ENCODE data around the gene TMEM269. TPM values are rescaled to one million over a fixed set of nuclear protein-coding genes. Genes with fewer than 3 reads are reported as not detected.
A peak's percentile ranks its signal among the peaks of the same experiment; 100 is the strongest.

The TMEM269 gene
- total RNA-seq, 2 experiments from 2014 or later: 0.15 to 0.33 TPM

DNA sequence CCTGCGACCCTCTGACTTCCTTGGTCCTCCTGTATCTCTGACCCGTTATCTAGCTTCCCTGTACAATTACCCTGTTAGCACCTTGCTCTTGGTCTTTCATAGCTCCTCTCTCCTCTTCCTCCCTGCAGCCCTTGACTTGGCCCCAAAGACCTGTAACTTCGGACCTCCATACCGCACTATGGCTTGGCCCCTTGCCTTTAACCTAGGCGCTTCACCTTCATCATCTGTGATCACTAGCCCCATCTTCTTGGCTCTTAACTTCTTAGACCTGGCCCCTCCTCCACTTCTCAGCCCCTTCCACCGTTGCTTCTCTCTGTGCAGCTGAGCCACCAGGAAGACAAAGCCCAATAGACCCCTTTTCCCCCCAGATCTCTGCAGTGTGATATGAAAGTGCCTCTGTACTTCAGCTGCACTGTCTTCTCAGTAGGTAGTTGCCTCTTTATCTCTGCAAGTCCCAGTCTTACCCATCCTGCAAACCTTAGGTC, 62.4 kb downstream of the TMEM269 start:
- Mint-ChIP-seq H3K27ac (peak overlapping the region; percentile 72), H3K9me3 (peaks cover 8% of the 10 kb centered on the region), H3K27me3 (no peaks in the 10 kb centered on the region), H3K36me3 (peaks cover 25% of the 10 kb centered on the region), H3K4me3 (peak overlapping the region; percentile 89), H3K4me1 (ENCODE audit: low read depth) (peaks cover 44% of the 10 kb centered on the region)
- POLR2A ChIA-PET: interaction anchor here (0.6 to 2.8 kb wide), 3 partner anchors 29 to 283 kb away, joined by 3 to 29 read pairs (median 3); partner anchors contain the start of genes C1orf50 and P3H1
- CTCF ChIA-PET: interaction anchor here (1.2 to 3.9 kb wide), 9 partner anchors 30 to 227 kb away, joined by 3 to 26 read pairs (median 7); partner anchors contain the start of genes C1orf50, ERMAP, P3H1 and PPIH
- intact Hi-C loops (cut with micrococcal nuclease): loop anchor here (1.0 to 5.0 kb wide), 3 partner anchors 30 to 190 kb away; partner anchors contain the start of genes ERMAP, PPIH and SVBP
- peak; percentile 16 for DNase-seq

DNA sequence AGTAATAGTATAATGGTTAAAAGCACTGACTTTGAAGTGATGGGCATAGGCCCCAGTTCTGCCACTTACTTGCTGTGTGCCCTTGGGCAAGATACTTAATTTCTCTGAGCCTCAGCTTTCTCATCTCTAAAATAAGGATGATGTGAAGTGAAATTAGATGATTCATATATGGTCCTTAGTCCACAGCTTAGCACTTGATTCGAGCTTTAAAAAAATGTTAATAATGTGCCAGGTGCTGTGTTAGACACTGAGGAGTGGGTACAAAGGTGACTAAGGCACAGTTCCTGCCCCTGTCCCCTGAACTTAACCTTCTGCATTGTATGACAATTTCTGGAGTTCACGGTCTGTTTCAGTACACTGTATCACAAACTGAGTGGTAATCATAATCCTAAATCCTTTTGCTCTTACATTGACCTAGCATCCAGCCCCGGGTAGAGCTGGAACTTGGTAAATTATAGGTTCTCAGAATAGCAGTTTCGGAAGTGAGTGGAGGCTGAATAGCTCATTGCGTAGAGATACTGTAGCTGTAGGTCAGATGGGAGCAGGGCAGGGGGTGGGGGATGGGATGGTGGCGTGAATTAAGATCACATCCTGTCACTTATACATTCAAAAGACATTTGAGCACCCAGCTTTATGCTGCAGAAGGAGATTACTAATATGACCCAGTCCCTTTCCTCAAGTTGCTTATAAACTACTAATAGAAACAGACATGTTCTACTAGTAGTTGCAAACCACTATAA, 63.1 kb downstream of the TMEM269 start:
- Mint-ChIP-seq H3K4me3 (peak overlapping the region; percentile 89), H3K27me3 (no peaks in the 10 kb centered on the region), H3K27ac (peak overlapping the region; percentile 72), H3K9me3 (peaks cover 8% of the 10 kb centered on the region), H3K36me3 (peaks cover 25% of the 10 kb centered on the region), H3K4me1 (ENCODE audit: low read depth) (peaks cover 44% of the 10 kb centered on the region)
- intact Hi-C loops (cut with micrococcal nuclease): loop anchor here (1.0 to 5.0 kb wide), 4 partner anchors 31 to 191 kb away; partner anchors contain the start of genes ERMAP, PPIH and SVBP
- peak; percentile 60 for DNase-seq
- ChIA-PET POLR2A (interaction anchor here (0.6 to 2.8 kb wide), 3 partner anchors 32 to 92 kb away, joined by 3 to 29 read pairs (median 4); partner anchors contain the start of genes C1orf50 and P3H1), CTCF (interaction anchor here (1.3 to 3.9 kb wide), 8 partner anchors 31 to 226 kb away, joined by 3 to 26 read pairs (median 14); partner anchors contain the start of genes C1orf50, ERMAP, P3H1 and SVBP)

DNA sequence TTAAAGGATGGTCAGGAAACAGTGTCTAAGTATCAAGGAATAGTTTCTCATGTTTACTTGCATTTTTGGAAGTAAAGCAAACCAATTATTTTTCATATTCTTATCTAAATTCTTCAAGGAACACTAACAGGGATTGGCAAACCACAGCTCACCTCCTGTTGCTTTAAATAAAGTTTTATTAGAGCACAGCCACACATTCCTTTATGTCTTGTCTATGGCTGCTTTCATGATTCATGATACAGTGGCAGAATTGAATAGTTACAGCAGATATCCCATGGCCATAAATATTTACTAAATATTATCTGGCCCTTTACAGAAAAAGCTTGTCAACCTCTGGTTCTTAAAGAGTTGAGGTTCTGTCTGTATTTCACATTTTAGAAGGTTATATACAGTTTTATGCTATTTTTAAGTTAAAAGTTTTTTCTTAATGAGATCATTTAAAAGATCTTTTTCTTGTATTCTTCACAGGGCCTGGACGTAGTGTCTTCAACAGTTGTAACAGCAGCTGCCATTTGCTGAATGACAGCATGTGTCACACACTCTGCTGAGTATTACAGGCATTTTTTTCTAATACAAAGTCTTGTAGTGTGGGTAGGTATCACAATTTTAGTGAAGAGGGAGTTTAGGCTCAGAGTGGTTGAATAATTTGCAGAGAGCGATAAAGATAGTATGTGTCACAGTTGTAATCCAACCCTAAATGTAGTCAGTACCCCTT, 64.2 kb downstream of the TMEM269 start:
- intact Hi-C loops (cut with micrococcal nuclease): loop anchor here (1.0 to 5.0 kb wide), 3 partner anchors 73 to 192 kb away; partner anchors contain the start of gene PPIH
- ChIA-PET CTCF (interaction anchor here (1.3 to 3.9 kb wide), 5 partner anchors 64 to 85 kb away, joined by 3 to 26 read pairs (median 7); partner anchors contain the start of genes C1orf50 and P3H1), POLR2A (no interaction called here)
- Mint-ChIP-seq H3K9me3 (peaks cover 8% of the 10 kb centered on the region), H3K27me3 (no peaks in the 10 kb centered on the region), H3K27ac (peak overlapping the region; percentile 1), H3K36me3 (peaks cover 25% of the 10 kb centered on the region), H3K4me3 (no peak overlapping the region), H3K4me1 (ENCODE audit: low read depth) (peaks cover 44% of the 10 kb centered on the region)
- DNase-seq: no peak

DNA sequence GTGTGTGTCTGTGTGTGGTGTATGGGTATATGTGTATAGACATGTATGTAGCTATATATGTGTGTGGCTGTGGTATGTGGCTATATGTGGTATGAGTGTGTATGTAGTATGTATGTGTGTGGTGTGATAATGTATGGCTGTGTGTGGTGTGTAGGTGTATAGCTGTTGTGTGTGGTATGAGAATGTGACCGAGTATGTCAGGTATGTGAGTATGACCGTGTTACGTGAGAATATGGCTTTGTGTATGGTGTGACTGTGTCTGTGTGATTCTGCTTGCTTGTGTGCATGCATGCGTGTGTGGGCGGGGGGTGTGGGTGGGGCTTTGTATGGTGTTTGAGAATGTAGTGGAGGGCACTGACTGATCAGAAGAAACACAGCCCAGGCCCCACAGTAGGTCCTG, 65.2 kb downstream of the TMEM269 start:
- no peak overlapping the region for H3K4me3 Mint-ChIP-seq
- no peaks in the 10 kb centered on the region for H3K27me3 Mint-ChIP-seq
- peak; percentile 22 for DNase-seq
- ChIA-PET POLR2A (no interaction called here), CTCF (interaction anchor here (2.0 kb wide), 1 partner anchor 224 kb away, joined by 4 read pairs; no protein-coding TSS in a partner anchor)
- peaks cover 8% of the 10 kb centered on the region for H3K9me3 Mint-ChIP-seq
- intact Hi-C loops (cut with micrococcal nuclease): loop anchor here (5.0 kb wide), 2 partner anchors 72 to 193 kb away; partner anchors contain the start of gene PPIH
- H3K4me1 Mint-ChIP-seq (ENCODE audit: low read depth): peaks cover 38% of the 10 kb centered on the region
- H3K27ac Mint-ChIP-seq: no peak overlapping the region
- peaks cover 25% of the 10 kb centered on the region for H3K36me3 Mint-ChIP-seq

Other genes with a start within 250 kb of the TMEM269 start
- gene PPIH, start 126.6 kb upstream of the TMEM269 start, total RNA-seq: 10 to 100 TPM; 91.0 to 94.0 TPM
- 1,000 to 10,000 TPM; 1,101 to 1,134 TPM for gene YBX1, start 102.6 kb upstream of the TMEM269 start, total RNA-seq
- not detected for gene CLDN19, start 44.8 kb upstream of the TMEM269 start, total RNA-seq
- 10 to 100 TPM; 32.0 to 34.8 TPM for gene P3H1, start 18.0 kb upstream of the TMEM269 start, total RNA-seq
- 1 to 10 TPM; 5.6 to 7.6 TPM for gene C1orf50, start 17.7 kb upstream of the TMEM269 start, total RNA-seq
- 1 to 10 TPM; 3.4 to 4.5 TPM for gene ERMAP, start 32.1 kb downstream of the TMEM269 start, total RNA-seq
- 10 to 100 TPM; 16.8 to 18.8 TPM for gene SVBP, start 32.4 kb downstream of the TMEM269 start, total RNA-seq
- 1 to 10 TPM; 8.6 to 9.5 TPM for gene ZNF691, start 61.6 kb downstream of the TMEM269 start, total RNA-seq
- 10 to 100 TPM; 67.6 to 73.6 TPM for gene SLC2A1, start 173.9 kb downstream of the TMEM269 start, total RNA-seq